ENCODE data around the gene LSP1. TPM values are rescaled to one million over a fixed set of nuclear protein-coding genes. Genes with fewer than 3 reads are reported as not detected.

LSP1 gene
- total RNA-seq, 1 donor from 2014 or later: not detected

GRCh38 chr11:1877211-1878136, 24.6 kb downstream of the LSP1 start:
- no peak for DNase-seq (ENCODE audit: low read depth)
- no peak overlapping the region for H3K4me3 ChIP-seq (ENCODE audit: low read depth, low read length)
- no peak for TF ChIP-seq CTCF (conservative IDR thresholded peaks at IDR 0.05; ENCODE audit: low read depth, low read length)

GRCh38 chr11:1878137-1879031, 25.5 kb downstream of the LSP1 start:
- no peak for DNase-seq (ENCODE audit: low read depth)
- H3K4me3 ChIP-seq (ENCODE audit: low read depth, low read length): no peak overlapping the region
- no peak for TF ChIP-seq CTCF (conservative IDR thresholded peaks at IDR 0.05; ENCODE audit: low read depth, low read length)

- DNase-seq (ENCODE audit: low read depth): no peak
These were observed 26.6 kb downstream of the LSP1 start for GRCh38 chr11:1879342-1879940.

GRCh38 chr11:1879941-1880720, 27.2 kb downstream of the LSP1 start:
- TF ChIP-seq CTCF (conservative IDR thresholded peaks at IDR 0.05; ENCODE audit: low read depth, low read length): no peak
- no peak for DNase-seq (ENCODE audit: low read depth)
- H3K4me3 ChIP-seq (ENCODE audit: low read depth, low read length): no peak overlapping the region

More at GRCh38 chr11:1879342-1879940, 26.6 kb downstream of the LSP1 start:
- H3K4me3 ChIP-seq (ENCODE audit: low read depth, low read length): no peak overlapping the region
- TF ChIP-seq CTCF (conservative IDR thresholded peaks at IDR 0.05; ENCODE audit: low read depth, low read length): no peak

- no peak for TF ChIP-seq CTCF (conservative IDR thresholded peaks at IDR 0.05; ENCODE audit: low read depth, low read length)
- no peak overlapping the region for H3K4me3 ChIP-seq (ENCODE audit: low read depth, low read length)
- DNase-seq (ENCODE audit: low read depth): no peak
These were observed 28.0 kb downstream of the LSP1 start for GRCh38 chr11:1880746-1881441.

All from epithelial cell of proximal tubule (primary cell).